Activated effector memory CD4-positive, alpha-beta T cell treated with Interleukin-2 at 50 U/mL for 16 hours (primary cell): Measurements from ENCODE around the gene CCDC50.

Experiments
- DNase-seq: peaks from one replicate; pipeline ENCODE4 v3.0.0-alpha.2; 2020

CCDC50 gene

DNA sequence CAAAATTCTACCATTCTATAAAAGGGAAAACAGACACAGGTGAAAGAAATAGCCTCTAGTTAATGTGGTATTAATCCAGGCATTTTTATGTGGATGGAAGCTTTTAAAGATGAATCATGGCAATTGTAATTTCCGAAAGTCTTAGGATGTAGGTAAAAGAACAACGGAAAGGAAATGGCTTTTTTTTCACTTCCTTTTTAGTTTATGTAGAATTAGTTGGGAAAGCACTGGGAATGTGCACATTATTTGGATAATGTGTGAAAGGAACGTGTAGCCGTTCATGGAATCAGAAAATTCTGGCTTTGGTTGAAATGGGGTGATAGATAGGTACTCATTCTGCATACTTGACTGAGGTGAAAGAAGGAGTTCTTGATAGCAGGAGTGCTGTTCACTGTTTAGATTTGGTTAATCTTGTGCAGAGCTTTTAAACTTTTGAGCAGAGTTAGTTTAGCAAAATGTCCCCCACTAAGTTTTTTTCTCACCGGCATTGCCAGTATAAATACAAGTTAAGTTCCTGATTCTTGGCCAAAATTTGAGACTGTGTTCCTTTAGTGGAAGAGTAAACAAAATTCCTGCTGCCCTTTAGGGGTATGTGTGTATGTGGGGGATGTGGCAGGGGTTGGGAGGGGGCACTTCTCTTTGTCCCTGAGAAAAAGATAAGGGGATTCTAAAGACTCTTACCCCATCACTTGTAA, 21.3 kb downstream of the CCDC50 start:
- no peak for DNase-seq

DNA sequence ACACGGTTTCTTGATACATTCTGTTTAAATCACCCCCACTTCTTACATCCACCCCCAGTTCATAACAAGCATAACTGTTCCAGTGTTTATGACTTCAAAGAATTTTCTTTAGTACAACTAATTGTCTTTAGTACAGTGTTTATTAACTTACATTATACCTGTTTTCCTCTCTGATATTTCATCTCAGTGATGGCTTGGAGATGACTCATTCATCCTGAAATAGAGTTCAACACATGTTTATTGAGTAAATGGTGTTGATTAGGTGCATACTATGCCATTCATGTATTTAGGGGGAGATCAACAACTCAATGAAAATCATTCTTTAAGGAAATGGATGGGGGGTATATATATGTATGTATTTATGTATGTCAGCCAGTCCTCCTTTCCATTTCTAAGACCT, 22.8 kb downstream of the CCDC50 start:
- DNase-seq = no peak

DNA sequence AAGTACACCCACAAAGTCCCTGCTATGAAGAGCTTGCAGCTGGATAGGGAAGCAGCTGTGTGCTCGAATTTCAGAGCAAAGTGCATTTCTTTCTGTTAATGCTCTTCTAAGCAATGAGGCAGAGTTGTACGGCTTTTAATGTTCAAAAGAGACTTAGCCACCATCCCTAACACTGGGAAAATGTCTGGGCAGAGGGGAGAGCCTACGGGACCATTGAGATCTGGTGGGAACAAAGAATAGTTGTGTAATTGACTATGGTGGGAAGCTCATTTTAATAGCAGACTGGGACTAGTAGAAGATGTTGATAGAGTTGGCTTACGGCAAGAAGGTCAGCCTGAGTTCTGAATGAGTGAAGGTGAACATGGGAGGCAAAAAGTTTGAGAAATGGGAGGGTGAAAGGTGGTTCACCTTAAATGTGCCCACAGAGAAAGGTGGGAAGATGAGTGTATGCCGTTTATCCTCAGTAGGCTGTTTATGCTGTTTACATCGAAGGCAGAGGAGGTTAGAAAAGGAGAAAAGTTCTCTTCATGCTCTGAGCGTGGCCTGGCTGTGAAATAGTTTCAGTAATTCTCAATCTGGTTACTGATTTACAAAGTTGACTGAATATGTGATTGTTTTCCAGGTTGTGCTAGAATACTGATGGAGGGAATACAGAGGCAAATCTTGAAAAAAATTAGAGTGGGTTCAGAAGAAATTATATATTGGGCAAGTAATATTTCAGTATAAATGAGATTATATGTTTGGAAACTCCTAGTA, 24.0 kb downstream of the CCDC50 start:
- no peak for DNase-seq

DNA sequence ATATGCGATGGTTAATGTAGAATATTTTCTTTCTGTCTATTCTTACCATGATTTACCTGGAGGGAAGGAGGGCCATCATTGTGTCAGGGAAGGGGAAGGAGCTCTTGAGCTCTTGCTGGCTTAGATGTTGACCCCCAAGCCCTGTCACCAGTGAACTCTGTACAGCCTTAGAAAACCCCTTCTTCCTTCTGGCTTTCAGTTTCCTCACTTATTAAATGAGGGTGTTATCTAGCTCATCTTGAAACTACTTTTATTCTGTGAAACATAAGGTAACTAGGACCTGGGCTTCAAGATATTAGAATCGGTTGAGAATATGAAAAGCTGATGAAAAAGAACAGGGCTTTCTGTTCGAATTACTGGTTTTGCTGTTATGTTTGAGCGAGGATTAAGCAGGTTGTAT, 26.2 kb downstream of the CCDC50 start:
- no peak for DNase-seq

DNA sequence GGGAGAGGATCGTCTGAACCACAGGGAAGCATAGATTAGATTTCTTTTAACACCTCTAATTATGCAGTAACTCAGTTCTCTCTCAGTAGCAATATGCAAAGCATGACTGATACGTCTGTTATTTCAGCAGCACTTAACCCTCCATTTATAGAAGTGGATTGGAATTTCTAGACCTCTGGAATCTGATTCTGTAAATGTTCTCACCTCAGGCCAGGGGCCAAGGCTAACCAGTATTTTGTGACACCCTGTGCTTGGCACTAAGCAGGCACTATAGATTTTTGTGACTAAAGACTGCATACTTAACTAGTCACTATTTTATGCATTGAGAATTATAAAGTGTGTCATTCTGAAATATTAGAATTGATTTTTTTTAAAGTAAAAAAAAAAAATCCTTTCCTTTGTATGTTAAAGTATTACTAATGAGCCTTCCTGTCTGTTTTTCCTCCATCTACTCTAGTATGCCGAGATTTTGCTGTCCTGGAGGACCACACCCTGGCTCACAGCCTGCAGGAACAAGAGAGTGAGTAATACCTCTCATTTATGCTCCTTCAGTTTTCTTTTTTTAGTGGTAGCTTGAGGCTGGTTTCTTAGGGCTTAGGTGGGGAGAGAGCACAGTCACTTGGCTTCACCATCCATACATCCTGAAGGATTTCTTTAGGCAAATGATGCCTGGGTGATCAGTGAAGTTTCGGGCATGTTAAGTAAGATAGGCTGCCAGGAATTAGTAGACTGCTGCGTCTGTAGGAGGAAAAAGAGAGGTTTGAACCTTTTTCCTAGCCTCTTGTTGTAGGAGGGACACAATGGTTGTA, 27.6 kb downstream of the CCDC50 start:
- DNase-seq = no peak

DNA sequence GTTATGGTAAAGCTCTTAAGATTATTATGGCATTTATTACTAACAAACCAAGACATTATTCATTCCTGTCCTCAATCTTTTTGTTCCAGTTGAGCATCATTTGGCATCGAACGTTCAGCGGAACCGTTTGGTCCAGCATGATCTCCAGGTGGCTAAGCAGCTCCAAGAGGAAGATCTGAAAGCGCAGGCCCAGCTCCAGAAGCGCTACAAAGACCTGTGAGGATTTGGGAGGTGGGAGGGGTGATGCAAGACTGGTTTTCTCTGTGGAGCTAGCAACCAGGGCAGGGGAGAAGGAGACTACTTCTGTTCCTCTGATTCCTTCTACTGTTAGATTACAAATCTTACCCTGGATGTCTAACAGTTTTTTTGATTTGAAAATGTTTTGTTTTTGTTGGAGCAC, 28.7 kb downstream of the CCDC50 start:
- DNase-seq = no peak

DNA sequence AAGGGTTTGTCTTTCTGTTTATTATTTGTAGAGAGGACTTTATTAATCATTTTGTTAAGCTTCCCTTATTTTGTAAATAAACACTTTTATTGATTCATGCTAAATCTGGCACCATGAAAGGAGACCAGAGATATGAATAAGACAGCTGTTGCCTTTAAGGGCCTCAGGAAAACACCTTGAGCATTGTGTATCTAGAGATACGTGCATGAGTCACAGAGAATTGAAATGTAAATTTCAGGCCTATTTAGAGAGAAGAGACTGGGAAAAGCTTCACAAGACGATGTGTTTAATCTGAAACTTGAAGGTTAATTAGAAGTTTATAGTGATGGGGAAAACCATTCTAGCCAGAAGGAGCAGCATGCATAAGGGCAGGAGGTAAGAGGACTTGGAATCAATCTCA, 29.7 kb downstream of the CCDC50 start:
- DNase-seq = no peak

DNA sequence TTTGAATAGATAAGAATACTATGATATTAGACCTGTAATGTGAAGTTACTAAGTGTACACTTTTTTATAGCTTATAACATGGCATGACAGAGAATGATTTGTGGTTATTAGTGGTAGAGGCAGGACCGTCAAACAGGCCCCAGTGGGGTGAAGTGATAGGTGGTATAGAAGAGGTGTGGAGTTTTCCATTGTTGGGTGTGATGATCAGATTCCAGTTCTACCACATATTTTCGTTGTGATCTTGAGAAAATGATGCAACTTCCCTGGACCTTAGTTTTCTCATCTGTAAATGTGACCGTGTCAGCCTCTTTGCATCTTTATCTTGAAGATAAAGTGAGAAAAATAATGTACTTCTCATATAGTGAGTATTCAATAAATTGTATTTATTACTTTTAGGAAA, 31.4 kb downstream of the CCDC50 start:
- DNase-seq = no peak

DNA sequence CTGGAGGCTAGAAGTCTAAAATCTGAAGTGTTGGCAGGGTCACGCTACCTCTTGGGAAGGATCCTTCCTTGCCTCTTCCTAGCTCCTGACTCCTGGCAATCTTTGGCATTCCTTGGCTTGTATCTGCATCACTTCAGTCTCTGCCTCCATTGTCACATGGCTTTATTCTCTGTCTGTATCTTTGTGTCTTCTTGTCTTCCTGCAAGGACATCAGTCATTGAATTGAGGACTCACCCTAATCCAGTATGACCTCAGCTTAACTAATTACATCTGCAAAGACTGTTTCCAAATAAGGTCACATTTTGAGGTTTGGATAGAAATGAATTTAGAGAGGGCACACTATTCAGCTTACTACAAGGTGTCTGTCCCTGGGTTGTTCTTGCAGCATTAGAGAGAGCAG, 32.3 kb downstream of the CCDC50 start:
- no peak for DNase-seq

DNA sequence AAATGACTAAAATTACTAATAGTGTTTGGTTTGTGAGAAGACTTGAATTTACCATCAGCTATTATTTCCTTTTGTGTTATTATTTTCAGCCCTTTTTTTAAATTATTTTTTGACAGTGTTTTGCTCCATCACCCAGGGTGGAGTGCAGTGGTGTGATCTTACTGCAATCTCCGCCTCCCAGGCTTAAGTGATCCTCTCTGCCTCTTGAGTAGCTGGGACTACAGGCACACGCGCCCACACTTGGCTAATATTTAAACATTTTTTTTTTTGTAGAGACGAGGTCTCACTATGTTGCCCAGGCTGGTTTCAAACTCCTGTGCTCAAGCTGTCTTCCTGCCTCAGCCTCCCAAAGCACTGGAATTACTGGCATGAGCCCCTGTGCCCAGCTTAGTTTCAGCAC, 32.8 kb downstream of the CCDC50 start:
- DNase-seq = no peak

DNA sequence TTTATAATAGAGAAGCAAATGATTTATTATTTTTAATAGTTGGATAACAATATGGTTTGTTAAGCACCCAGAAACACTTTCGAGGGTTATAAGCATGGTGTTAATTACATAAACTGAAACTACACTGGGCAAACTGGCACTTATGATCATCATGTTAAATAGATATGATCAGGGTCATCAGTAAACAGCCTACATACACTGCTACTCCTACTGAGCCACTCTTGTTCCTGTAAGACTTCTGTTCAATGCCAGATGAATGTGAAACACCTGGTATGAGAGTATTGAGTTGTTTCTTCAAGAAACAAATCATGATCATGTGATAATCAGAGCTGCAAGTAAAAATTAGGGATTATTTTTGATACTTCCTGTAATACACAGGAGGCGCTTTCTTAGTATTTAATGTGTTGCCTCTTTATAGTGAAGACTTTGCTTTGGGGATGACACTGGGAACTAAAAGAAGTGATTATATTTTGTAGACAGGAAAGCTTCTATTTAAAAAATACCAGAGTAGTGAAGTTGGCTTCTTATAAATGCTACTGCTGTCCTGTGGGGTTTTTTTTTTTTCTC, 33.4 kb downstream of the CCDC50 start:
- DNase-seq = no peak

DNA sequence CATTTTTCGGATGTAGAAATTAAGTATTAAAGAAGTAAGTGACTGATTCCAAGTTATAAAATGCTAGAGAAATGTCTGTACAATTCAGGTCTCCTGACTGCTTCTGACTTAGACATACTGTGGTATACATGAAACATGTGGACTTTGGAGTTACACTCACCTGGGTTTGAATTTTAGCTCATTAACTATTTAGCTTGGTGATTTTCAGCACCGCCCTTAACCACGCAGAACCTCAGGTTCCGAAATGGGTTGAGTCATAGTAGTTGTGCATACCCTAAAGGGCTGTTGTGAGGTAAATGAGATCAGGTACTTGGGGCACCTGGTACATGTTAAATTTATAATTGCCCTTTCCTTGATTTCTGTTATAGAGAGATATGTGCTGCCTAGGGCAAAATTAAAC, 34.0 kb downstream of the CCDC50 start:
- no peak for DNase-seq

DNA sequence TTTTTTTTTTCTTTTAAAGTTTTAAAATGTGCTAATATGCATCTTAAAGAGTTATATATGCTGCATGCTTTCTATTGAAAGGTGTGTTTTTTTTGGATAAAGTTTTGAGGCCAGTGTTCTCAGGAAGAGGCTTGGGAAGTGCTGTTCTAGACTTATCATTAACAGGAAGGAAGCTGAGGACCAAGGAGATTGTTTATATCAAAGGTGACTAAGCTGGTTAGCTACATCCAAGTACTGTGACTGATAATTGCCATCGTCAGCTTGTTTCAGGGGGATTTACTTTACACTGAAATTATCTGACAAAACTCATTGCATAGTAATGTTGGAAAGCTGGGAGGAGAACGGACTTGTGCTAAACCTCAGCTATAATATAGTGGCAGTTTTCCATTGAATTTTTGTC, 37.5 kb downstream of the CCDC50 start:
- no peak for DNase-seq

DNA sequence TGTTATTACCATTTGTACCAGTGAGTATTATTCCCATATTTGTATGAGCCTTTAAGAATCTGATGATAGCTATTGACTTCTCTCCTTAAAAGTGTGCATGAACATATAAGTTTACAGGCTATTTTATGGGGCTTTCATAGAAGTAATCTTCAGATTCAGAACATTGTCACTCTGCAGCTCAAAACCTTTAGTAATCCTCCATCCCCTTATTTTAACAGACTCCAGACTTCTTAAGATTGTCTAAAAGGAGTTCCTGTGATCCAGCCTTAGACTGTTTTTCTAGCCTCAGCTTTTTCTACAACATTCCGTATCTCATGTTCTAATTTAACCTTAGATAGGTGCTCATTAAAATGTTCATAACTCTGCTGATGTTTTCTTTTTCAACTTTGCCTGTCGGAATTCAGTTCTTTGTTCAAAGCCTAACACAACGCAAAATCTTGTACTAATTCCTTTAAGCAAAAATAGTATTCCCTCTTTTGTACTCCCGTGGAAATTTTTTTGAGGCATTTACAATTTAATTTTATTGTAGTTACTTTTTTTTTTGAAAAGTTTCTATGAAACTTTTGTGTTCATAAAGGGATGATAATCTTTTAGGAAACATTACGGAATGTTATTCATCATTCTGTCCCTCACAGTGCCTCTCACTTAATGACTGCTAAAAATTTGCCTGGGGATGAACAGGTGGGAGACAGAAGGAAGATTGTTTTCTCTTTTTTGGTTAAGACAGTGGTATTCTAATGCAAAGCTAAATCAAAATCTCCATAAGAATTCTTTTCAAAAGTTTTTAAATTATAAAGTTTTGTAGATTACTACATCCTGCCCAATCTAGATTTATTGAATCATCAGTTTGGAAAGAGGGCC, 39.8 kb downstream of the CCDC50 start:
- DNase-seq = no peak

DNA sequence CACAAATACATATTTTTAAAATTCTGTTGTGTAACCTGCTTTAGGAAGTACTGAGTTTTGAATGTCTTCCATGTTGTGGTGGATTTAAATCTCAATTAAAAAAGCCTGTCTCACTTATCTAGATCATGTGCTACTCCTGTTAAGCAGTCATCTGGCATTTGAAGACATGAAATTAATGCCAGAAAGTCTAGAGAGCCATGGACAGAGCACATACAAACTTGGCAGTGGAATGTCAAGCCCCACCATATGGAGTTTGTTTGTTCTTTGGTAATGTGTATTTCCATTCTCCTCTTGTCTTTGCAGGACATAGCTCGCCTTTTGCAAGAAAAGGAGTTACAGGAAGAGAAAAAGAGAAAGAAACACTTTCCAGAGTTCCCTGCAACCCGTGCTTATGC, 40.4 kb downstream of the CCDC50 start:
- no peak for DNase-seq

DNA sequence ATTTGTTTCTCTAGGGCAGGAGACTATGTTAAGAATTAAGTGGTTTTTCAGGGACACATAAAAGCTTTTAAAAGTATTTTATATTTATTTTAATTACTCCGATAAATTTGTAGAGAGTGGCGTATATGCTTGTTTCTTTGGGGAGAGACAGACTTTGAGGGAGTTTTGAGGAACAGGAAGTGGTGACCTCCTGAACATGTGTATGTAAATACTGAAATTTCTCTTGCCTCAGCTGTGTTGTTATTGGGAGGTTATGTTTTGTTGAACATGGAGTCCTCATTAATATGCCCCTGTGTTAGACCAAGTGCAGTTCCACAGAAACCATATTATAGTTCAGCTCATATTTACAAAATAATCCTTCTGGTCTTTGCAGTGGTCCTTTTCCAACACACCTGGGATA, 42.9 kb downstream of the CCDC50 start:
- DNase-seq = no peak

DNA sequence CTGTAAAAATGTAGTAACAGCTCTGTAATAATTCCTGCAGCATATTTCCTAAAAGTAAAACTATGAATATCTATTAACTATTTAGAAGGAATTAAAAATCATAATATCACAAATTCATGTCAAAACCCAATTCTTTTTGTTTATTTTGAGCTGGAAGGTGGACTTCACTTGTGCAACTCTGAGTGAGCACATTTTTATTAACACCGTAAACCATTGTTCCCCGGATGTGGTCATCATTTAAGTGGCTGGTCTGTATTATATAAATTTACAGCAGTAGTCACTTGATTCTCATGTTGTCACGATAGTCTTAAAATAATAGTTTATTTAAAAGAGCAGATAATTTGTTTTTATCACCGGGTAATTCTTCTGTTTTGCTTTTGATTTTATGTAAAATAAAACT, 44.1 kb downstream of the CCDC50 start:
- no peak for DNase-seq

DNA sequence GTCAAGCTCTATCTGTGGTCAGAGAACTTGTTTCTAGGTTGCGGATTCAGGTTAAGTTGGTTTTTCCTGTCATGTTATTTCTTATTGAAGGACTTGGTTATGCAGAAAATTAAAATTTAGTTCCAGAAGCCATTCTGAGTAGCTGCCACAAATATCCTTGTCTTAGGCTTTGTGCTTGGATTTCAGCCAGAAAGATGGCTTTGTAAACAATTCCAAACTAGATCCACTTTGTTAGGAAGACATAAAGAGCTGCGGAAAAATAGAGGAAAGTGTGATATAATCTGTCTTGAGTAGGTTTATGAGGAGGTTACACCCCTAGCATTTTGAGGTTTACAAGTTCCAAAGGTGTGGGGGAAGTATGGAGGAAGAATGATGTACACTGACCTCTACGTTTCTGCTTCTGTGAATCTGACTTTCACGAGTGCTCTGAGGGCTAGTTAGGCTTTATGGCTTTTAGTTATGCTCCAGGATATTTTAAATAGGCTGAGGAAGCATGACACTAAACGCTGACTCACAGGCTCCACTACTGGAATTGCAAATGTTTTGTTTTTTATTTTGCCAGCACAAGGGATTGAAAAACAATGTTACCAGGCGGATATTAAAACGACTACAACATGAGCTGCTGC, 47.4 kb downstream of the CCDC50 start:
- no peak for DNase-seq

DNA sequence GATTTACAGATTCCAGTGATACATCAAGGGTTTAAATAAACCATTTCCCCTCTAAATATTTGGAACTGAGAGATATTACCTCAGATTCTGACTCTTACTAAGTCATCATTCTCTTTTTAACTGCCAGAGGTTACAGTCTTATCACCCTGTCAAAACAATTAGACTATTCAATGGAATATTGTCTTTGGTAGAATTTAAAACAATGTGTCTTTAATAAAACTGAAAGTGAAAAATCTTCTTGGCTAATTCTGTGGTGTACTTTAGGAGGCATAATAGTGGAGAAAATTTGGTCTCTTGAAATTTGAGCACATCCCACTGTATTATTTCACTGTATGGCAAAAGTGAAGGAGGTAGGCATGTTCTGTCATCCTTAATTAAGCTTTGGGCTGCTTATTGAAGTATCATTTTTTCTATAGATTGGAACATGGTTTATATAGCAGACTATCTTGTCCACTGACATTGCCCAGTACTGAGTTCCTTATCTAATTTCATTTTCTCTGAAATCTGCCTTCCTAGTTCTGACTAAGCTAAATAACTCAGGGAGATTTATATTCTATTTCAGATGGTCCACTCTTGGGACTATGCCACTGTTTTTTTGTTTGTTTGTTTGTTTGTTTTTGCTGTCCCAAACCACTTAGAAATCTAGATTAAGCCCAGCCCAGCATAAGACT, 49.1 kb downstream of the CCDC50 start:
- DNase-seq = no peak

DNA sequence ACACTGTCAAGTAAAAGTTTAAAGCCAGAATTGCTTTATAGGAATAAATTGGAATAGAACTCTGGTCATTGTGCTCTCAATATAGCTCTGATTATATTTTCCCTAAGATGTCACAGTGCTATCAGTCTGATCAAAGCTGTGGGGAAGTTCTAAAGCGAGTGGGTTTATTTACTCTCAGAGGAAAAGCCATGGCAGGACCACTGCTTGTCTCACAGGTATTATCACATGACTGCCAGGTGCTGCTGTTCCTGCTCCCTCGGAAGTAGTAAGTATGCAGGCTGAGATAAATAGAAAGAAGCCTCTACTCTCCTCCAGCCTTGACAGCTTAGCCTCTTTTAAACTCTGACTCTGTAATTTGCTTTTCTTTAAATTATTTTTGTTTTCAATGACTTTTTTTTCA, 50.3 kb downstream of the CCDC50 start:
- DNase-seq = no peak

DNA sequence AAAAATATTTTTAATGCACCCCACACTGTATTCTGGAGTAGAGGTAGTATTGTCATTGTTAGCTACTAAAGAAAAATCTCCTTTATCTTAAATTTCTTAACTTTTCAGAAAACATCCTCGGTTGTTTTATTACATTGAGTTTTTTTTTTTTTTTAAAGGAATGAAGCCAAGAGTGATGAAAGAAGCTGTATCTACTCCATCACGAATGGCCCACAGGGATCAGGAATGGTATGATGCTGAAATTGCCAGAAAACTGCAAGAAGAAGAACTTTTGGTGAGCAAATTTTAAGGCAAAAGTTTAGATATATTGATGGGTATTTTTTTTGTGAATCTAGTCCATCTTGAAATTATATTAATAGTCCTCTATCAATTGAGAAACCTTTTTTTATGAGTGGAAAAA, 50.8 kb downstream of the CCDC50 start:
- no peak for DNase-seq

DNA sequence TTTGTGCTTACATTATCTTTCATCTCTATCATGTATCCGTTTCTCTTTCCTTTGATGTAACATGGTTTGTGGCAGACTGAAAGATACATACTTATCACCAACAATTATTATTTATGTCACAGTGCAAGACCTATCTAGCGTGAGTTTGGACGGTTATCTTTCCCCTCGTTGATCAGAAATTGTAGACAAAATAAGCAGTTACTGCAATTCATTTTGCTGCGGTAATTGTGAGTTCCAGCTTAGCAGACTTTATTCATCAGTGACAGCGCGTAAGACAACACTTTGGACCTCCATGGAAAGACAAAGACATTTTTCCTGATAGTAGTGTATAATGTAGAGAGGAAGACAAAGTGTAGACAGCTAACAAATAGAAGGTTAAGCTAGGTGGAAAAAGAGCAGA, 52.1 kb downstream of the CCDC50 start:
- no peak for DNase-seq
